Measurements from ENCODE around the gene CDKAL1. TPM values are rescaled to one million over a fixed set of nuclear protein-coding genes. Genes with fewer than 3 reads are reported as not detected.

The CDKAL1 gene
- total and polyA plus RNA-seq, 9 of the 15 experiments (the other 6 are each of a cell fraction or from before 2014, with no cell fraction given): 11.2 to 36.3 (median 20.1) TPM

DNA sequence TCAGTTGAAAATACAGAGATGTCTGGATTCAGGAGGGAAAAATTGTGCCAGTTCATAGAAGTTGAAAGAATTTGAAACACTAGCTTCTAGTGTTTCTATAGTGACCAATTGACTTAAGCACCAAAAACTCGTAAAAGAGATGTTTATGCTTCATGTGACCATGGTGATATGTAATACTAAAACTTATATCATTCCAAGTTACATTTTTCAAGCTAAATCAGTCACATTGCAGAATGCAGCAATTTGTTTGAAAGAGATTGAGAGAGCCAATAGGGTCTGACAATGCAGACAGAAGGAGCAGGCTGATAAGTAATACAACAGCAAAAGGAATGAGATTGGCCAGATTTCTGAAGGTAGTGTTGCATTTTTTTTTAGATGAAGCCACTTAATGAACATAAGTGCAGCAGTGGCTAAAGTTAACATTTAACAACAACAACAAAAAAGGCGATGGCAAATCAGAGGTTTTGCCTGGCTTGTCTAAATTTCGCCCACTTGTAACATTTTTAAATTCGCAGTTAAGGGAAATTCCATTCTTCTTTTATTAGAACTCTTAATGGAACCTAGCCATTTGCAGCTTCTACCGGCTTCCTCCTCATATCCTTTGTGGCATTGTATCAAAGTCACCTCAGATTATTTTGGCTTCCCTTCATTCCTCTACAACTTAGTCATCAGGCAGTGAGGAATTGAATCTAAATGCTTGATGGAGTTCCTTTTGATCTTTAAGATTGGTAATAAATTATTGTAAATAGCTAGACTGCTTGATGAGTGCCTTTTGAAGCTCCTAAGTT lies 575.3 kb downstream of the CDKAL1 start (continued):
- TF ChIP-seq TCFL5 (CRISPR knock-in tag; conservative IDR thresholded peaks at IDR 0.05): no peak
- no peak for TF ChIP-seq CHD2 (IDR thresholded peaks at IDR 0.05; ENCODE audit: low read depth, low read length)
- no peak for TF ChIP-seq SMARCB1 (IDR thresholded peaks at IDR 0.05; ENCODE audit: insufficient read length, low read depth)
- TF ChIP-seq, protein P1, sequence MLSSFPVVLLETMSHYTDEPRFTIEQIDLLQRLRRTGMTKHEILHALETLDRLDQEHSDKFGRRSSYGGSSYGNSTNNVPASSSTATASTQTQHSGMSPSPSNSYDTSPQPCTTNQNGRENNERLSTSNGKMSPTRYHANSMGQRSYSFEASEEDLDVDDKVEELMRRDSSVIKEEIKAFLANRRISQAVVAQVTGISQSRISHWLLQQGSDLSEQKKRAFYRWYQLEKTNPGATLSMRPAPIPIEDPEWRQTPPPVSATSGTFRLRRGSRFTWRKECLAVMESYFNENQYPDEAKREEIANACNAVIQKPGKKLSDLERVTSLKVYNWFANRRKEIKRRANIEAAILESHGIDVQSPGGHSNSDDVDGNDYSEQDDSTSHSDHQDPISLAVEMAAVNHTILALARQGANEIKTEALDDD (IDR thresholded peaks at IDR 0.05): no peak
- no peak for TF ChIP-seq MXI1 (IDR thresholded peaks at IDR 0.05; ENCODE audit: low read depth, low read length)
- no peak for TF ChIP-seq E2F6 (IDR thresholded peaks at IDR 0.05; ENCODE audit: borderline replicate concordance in 1 of 2, extremely low read depth in 1 of 2, insufficient read depth in 1 of 2, insufficient read length in 1 of 2, low read depth in 1 of 2, low read length in 1 of 2, poor library complexity in 1 of 2, severe bottlenecking in 1 of 2)
- no peak for TF ChIP-seq ZNF707 (CRISPR knock-in tag; conservative IDR thresholded peaks at IDR 0.05)
- TF ChIP-seq, protein P2, sequence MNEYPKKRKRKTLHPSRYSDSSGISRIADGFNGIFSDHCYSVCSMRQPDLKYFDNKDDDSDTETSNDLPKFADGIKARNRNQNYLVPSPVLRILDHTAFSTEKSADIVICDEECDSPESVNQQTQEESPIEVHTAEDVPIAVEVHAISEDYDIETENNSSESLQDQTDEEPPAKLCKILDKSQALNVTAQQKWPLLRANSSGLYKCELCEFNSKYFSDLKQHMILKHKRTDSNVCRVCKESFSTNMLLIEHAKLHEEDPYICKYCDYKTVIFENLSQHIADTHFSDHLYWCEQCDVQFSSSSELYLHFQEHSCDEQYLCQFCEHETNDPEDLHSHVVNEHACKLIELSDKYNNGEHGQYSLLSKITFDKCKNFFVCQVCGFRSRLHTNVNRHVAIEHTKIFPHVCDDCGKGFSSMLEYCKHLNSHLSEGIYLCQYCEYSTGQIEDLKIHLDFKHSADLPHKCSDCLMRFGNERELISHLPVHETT (CRISPR knock-in tag; conservative IDR thresholded peaks at IDR 0.05 in 1 of 2, IDR thresholded peaks at IDR 0.05 in 1 of 2): no peak
- 0 out of 2 replicates have a peak, but pooled peaks have one; percentile 17 for TF ChIP-seq SMARCA4 (IDR thresholded peaks at IDR 0.05)
- no peak for TF ChIP-seq ZFPM2 (CRISPR knock-in tag; IDR thresholded peaks at IDR 0.05)
- no peak for TF ChIP-seq ZNF121 (CRISPR knock-in tag; conservative IDR thresholded peaks at IDR 0.05)
- TF ChIP-seq TBL1XR1 (IDR thresholded peaks at IDR 0.05; ENCODE audit: low read length in 2 of 2): no peak
- no peak for TF ChIP-seq YY1 (IDR thresholded peaks at IDR 0.05; ENCODE audit: borderline replicate concordance in 1 of 3, control insufficient read depth in 1 of 3, extremely low read depth in 1 of 3, insufficient read depth in 3 of 3, insufficient read length in 1 of 3, insufficient replicate concordance in 2 of 3, low read depth in 1 of 3, low read length in 2 of 3)
- TF ChIP-seq ZBTB9 (CRISPR knock-in tag; IDR thresholded peaks at IDR 0.05): no peak
- no peak for TF ChIP-seq JUND (IDR thresholded peaks at IDR 0.05; ENCODE audit: borderline replicate concordance, low read depth, low read length)
- no peak for TF ChIP-seq JUND (tag; IDR thresholded peaks at IDR 0.05; ENCODE audit: borderline replicate concordance, low read depth, low read length)
- no peak for TF ChIP-seq ZNF282 (CRISPR knock-in tag; IDR thresholded peaks at IDR 0.05)
- no peak for TF ChIP-seq SIN3A (IDR thresholded peaks at IDR 0.05; ENCODE audit: borderline replicate concordance in 2 of 2, control insufficient read depth in 1 of 2, low read depth in 2 of 2, low read length in 2 of 2)
- TF ChIP-seq SNIP1 (IDR thresholded peaks at IDR 0.05; ENCODE audit: low read depth): no peak
- no peak for TF ChIP-seq ZNF263 (CRISPR knock-in tag; IDR thresholded peaks at IDR 0.05; ENCODE audit: borderline replicate concordance)

All from K562 (cell line).